ENCODE data around the gene TPT1. TPM values are rescaled to one million over a fixed set of nuclear protein-coding genes. Genes with fewer than 3 reads are reported as not detected.

Gene TPT1
- total RNA-seq, 1 donor, result 8,838 TPM

DNA sequence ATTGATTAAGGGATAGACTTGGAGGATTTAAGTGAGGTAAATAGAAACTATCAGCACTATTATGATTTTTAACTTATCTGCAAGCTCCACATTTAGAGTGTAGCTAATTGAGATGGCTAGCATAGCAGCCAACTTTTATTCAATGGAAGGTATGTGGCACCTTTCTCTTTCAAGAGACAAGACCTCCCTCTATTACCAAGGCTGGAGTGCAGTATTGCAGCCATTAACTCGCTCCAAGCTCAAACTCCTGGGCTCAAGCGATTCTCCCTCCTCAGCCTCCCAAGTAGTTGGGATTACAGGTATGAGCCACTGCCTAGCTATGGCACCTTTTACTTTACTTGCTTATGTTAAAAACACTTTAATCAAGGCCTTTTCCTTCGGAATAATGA lies 8.2 kb downstream of the TPT1 start:
- Histone ChIP-seq H3K9me3 (ENCODE audit: low read depth, low read length) (no peaks in the 10 kb centered on the region), H3K27me3 (ENCODE audit: insufficient read depth, low read length) (no peaks in the 10 kb centered on the region), H3K4me1 (ENCODE audit: insufficient read depth, low read length) (peaks cover 95% of the 10 kb centered on the region), H3K4me3 (ENCODE audit: low read length) (no peak overlapping the region)

DNA sequence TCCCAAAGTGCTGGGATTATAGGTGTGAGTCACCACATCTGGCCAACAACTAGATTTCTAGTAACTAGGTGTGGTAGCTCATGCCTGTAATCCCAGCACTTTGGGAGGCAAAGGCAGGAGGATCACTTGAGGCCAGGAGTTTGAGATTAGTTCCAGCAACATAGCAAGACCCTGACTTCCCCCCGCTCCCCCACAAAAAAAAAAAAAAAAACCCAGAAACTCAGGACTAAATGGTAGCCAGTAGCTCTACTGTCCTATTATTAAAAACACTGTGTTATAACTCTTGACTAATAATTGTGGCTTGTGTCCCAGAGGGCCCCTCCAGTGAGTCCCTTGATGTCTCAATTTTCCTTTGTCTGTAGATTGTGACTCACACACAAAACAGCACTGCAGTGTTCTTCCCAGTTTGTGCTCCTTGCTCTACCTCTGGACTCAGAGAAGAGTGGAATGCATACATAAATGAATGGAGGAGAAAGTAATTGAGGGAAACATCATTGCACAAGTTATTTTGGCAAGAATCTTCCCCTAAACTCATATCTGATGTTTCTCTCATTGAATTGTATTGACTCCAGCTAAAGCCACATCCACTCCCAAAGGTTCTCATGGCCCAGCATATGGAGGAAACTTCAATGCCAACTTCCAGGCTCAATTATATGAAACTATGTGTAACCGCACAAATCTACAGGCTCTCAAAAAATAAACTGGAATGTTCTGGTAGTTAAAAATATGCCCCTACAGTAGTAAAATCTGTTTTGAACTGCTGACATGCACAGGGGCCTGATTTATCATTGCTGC lies 8.8 kb downstream of the TPT1 start:
- H3K4me3 ChIP-seq (ENCODE audit: low read length), result no peak overlapping the region
- no peaks in the 10 kb centered on the region for H3K27me3 ChIP-seq (ENCODE audit: insufficient read depth, low read length)
- peaks cover 94% of the 10 kb centered on the region for H3K4me1 ChIP-seq (ENCODE audit: insufficient read depth, low read length)
- no peaks in the 10 kb centered on the region for H3K9me3 ChIP-seq (ENCODE audit: low read depth, low read length)

DNA sequence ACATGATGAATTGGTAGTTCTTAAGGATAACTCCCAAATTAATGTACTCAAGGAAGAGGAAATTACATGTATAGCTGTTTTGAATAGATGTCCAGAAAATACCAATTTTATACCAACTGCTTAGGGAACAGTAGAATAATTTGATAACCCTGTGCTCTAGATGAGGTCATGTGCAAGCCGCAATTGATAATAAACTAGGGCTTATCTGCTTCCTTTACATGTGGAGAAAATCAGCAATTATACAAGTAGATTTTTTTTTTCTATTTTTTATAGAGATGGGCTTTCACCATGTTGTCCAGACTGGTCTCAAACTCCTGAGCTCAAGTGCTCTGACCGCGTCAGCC lies 9.3 kb downstream of the TPT1 start:
- H3K9me3 ChIP-seq (ENCODE audit: low read depth, low read length), result no peaks in the 10 kb centered on the region
- H3K4me3 ChIP-seq (ENCODE audit: low read length), result no peak overlapping the region
- H3K4me1 ChIP-seq (ENCODE audit: insufficient read depth, low read length), result peaks cover 90% of the 10 kb centered on the region
- no peaks in the 10 kb centered on the region for H3K27me3 ChIP-seq (ENCODE audit: insufficient read depth, low read length)

DNA sequence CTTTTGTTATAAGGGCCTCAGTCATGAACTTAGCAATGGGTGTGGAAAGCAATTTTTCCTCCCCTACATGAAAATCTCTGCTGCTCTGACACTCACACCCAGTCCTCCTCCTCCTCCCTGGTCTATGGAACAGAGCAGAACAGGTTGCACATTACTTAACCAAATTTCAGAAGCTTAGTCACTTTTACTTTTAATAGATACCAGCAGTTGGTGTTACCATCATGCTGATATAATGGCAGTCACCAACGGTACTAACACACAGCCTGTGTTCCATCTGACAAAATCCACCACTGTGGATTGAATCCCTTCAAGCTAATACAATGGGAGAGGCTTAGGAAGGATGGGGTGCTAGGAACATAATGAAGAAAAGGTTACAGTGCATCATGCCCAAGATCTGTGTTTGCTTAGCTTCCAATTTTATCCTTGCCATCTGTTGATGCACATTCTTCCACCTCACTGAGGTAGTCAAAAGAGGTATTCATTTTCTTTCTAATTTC lies 9.8 kb downstream of the TPT1 start:
- Histone ChIP-seq H3K4me1 (ENCODE audit: insufficient read depth, low read length) (peaks cover 85% of the 10 kb centered on the region), H3K4me3 (ENCODE audit: low read length) (no peak overlapping the region)

DNA sequence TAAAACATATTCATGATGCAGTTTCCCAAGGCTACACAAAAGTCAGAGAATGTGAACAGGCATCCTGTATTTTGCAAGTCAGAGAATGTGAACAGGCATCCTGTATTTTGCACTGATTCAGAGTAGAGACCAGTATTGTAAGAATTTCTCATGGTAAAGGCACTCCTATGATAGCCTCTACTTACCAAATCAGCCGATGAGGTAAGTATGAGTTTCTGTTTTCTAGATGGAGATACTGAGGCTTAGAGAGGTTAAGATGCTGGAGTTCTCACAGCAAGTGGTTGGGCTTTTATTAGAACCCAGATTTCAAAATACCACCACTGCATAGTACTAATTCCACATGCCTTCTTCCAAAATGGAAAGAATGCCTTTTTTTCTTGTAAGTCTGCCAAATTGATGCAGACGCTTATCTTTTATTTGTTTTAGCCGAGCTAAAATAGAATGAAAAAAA lies 12.3 kb downstream of the TPT1 start:
- Histone ChIP-seq H3K27me3 (ENCODE audit: insufficient read depth, low read length) (no peaks in the 10 kb centered on the region), H3K4me1 (ENCODE audit: insufficient read depth, low read length) (peaks cover 67% of the 10 kb centered on the region), H3K9me3 (ENCODE audit: low read depth, low read length) (no peaks in the 10 kb centered on the region)

More for the DNA sequence above, 9.8 kb downstream of the TPT1 start:
- no peaks in the 10 kb centered on the region for H3K27me3 ChIP-seq (ENCODE audit: insufficient read depth, low read length)
- H3K9me3 ChIP-seq (ENCODE audit: low read depth, low read length), result no peaks in the 10 kb centered on the region

DNA sequence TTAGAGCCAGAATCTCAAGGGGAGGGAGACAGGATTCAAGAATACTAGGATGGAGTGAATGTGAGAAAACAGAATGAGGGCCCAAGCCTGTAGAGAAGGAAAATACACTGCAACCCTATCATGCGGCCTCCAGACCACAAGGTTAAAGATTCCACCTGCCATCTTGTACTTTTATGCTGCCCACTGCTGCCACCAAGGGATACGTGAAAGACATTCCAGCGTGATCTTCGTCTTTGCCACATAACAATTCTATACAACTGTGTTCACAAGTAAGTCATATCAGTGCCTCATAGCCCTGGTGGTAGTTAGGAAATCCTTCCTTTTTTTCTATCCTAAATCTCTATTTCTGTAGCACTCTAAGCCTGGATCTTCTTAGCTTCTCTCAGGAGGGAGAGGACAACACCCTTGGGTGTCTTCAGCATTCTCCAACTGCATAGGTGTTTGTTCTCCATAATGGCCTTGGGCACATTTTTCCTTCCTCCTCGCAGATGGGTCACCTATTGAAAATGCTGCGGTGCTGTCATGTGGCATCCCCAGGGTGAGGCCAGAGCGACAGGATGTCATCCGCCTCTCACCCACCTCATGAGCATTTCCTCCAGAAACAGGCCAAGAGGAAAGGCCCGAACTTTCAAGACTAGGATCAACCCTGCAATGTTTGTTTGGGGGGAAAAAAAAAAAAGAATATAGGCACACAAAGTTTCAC lies 13.6 kb downstream of the TPT1 start:
- peaks cover 54% of the 10 kb centered on the region for H3K4me1 ChIP-seq (ENCODE audit: insufficient read depth, low read length)

More for the DNA sequence above, 12.3 kb downstream of the TPT1 start:
- no peak overlapping the region for H3K4me3 ChIP-seq (ENCODE audit: low read length)

DNA sequence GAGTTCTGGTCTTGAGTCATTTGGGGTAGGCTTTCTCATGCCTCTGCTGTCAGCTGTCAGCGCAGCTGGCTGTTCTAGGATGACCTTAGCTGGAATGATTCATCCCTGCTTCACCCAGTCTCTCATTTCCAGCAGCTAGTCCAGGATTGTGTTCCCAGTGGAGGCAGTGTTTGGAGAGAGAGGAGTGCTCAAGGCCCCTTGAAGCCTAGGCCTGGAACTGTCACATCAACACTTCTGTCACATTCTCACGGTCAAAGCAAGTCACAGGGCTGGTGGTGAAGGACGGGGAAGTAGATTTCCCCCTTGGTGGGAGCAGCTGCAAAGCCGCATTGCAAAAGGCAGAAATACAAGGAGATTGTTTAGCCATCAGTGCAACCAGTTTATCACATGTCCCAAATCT lies 15.2 kb downstream of the TPT1 start:
- H3K9me3 ChIP-seq (ENCODE audit: low read depth, low read length), result no peaks in the 10 kb centered on the region
- peaks cover 53% of the 10 kb centered on the region for H3K4me1 ChIP-seq (ENCODE audit: insufficient read depth, low read length)
- H3K4me3 ChIP-seq (ENCODE audit: low read length), result no peak overlapping the region
- H3K27me3 ChIP-seq (ENCODE audit: insufficient read depth, low read length), result no peaks in the 10 kb centered on the region

More for the DNA sequence above, 13.6 kb downstream of the TPT1 start:
- H3K9me3 ChIP-seq (ENCODE audit: low read depth, low read length), result no peaks in the 10 kb centered on the region
- H3K4me3 ChIP-seq (ENCODE audit: low read length), result no peak overlapping the region
- no peaks in the 10 kb centered on the region for H3K27me3 ChIP-seq (ENCODE audit: insufficient read depth, low read length)

DNA sequence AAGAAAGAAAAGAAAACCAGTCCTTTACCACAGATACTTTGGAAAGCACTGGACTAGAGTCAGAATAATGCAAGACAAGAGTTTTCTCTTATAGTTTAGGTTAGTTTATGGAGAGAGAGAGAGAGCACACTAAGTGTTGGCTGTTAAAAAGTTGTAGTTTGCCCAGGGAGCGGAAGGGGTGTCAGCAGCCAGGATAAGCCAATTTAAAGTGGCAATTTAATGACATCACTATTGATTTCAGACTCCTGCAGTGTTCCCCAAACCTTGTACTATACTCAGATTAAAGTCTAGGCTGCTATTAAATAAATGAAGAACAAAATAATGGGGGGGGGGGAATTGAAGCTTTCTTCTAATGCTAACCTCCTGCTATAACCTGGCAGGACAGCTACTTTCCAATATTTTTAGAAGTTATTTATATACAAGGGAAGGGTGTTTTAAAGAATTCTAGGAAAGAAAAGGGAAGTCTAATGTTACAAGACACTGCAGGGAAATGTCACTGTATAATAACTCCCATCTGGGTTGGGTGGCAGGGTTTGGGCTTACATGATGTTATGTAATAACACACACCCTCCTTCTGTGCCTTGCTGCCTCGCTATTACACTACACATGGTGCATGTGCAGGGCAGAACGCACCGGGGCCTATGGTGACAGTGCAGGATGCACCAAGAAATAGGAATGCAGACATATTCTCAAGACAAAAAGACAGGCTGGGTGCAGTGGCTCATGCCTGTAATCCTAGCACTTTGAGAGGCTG lies 19.9 kb downstream of the TPT1 start:
- Histone ChIP-seq H3K4me1 (ENCODE audit: insufficient read depth, low read length) (peaks cover 30% of the 10 kb centered on the region), H3K27me3 (ENCODE audit: insufficient read depth, low read length) (no peaks in the 10 kb centered on the region), H3K4me3 (ENCODE audit: low read length) (no peak overlapping the region), H3K9me3 (ENCODE audit: low read depth, low read length) (no peaks in the 10 kb centered on the region)

DNA sequence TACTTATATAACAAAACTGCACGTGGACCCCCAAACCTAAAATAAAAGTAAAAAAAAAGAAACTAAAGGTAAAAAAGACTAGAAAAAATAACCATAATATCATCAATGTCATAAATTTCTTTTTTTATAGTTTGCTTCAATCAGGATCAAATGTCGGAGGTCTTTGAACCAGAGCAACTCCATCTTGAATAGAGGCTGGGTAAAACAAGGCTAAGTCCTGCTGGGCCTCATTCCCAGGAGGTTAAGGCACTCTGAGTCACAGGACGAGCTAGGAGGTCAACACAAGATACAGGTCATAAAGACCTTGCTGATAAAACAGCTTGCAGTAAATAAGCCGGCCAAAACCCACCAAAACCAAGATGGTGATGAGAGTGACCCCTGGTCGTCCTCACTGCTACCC lies 24.0 kb downstream of the TPT1 start:
- no peak overlapping the region for H3K4me3 ChIP-seq (ENCODE audit: low read length)
- H3K9me3 ChIP-seq (ENCODE audit: low read depth, low read length), result no peaks in the 10 kb centered on the region

DNA sequence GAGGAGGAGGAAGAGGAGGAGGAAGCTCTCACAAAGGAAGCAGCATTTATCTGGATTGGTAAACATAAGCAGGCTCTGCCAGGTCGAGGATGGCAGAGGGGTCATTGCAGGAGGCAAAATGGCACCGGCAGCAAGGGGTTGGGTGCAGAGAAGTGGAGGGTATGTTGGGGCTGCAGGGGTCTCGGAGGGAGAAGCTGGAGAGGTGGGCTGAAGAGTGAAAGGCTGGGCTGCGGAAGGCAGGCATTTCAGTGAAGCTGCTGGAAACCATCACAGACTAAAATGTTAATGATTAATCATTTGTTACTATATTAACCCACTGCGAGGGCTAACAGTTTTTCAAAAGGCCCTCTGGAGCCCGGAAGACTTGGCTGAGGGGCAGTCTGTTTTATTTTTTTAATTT lies 24.6 kb downstream of the TPT1 start:
- no peak overlapping the region for H3K4me3 ChIP-seq (ENCODE audit: low read length)
- no peaks in the 10 kb centered on the region for H3K9me3 ChIP-seq (ENCODE audit: low read depth, low read length)
- peaks cover 22% of the 10 kb centered on the region for H3K4me1 ChIP-seq (ENCODE audit: insufficient read depth, low read length)
- peaks cover 3% of the 10 kb centered on the region for H3K27me3 ChIP-seq (ENCODE audit: insufficient read depth, low read length)

More for the DNA sequence above, 24.0 kb downstream of the TPT1 start:
- peaks cover under 1% of the 10 kb centered on the region for H3K27me3 ChIP-seq (ENCODE audit: insufficient read depth, low read length)
- peaks cover 22% of the 10 kb centered on the region for H3K4me1 ChIP-seq (ENCODE audit: insufficient read depth, low read length)

DNA sequence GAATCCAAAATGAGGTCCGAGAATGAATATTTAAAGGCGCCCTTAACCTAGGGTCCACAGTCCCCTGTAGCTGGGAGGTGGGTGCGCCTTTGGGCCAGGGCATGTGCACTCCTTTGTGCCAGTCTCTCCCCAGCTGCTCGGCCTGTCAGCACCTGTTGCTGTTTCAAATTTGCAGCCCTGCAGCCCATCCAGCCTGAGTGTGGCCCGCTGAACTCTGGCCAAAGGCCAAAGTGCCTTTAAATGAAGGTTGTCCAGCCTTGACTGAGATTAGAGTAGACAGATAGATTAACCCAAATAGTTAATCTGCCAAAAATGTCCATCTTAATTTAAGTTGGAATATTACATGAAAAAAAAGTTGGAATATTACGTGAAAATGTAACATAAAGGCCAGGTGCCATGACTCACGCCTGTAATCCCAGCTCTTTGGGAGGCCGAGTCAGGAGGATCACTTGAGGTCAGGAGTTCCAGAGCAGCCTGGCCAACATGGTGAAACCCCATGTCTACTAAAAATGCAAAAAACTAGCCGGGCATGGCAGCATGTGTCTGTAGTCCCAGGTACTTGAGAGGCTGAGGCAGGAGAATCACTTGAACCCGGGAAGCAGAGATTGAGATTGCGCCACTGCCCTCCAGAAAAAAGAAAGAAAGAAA lies 25.3 kb downstream of the TPT1 start:
- H3K4me1 ChIP-seq (ENCODE audit: insufficient read depth, low read length), result peaks cover 22% of the 10 kb centered on the region
- H3K9me3 ChIP-seq (ENCODE audit: low read depth, low read length), result no peaks in the 10 kb centered on the region
- no peak overlapping the region for H3K4me3 ChIP-seq (ENCODE audit: low read length)
- peaks cover 3% of the 10 kb centered on the region for H3K27me3 ChIP-seq (ENCODE audit: insufficient read depth, low read length)

DNA sequence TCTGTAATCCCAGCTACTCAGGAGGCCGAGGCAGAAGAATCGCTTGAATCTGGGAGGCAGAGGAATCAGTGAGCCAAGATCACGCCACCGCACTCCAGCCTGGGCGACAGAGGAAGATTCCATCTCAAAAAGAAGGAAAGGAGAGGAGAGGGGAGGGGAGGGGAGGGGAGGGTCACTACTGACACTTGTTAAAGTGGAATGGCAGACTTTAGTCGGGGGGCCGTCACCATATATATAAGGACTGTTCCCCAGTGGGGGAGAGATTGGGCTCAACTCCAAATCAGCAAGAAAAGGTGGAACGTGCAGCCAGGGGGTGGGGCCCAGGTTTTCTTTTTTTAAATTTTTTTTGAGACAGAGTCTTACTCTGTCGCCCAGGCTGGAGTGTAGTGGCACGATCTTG lies 26.2 kb downstream of the TPT1 start:
- H3K9me3 ChIP-seq (ENCODE audit: low read depth, low read length), result no peaks in the 10 kb centered on the region
- H3K4me1 ChIP-seq (ENCODE audit: insufficient read depth, low read length), result peaks cover 15% of the 10 kb centered on the region
- H3K4me3 ChIP-seq (ENCODE audit: low read length), result no peak overlapping the region
- H3K27me3 ChIP-seq (ENCODE audit: insufficient read depth, low read length), result peaks cover 3% of the 10 kb centered on the region

DNA sequence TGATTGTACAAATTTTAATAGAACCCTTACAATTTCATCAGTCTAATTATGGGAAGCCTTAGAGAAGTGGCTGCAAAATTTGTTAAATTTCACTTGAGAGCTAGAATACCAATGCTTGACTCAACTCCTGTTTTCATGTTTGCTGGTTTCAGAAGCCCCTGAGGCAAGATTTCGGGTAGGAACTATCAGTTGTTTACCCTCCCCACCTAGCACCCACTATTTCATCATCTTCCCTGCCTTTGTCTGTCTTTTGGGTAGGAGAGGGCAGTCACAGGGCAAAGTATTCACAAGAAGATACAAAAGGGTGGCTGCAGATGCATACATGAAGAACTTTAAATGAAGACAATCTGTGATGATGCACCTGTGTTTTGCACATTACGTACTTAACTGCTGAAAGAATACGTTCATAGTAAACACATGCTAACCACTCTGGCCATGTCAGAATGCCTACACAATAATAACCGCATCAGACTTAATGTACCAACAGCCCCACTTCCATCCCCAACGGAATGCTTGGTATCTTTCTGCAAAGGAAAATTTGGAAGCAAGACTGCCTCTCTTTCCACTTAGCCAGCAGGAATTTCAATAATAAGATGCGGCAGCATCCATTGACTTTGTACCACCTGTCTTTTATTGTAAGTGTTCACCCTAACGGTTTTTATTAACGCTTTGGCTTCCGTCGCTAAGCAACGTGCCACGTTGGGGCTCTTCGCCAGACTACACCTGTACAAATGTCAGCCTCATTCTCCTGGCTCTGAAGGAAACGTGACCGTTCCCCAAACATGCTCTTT lies 30.4 kb downstream of the TPT1 start:
- Histone ChIP-seq H3K9me3 (ENCODE audit: low read depth, low read length) (no peaks in the 10 kb centered on the region), H3K4me1 (ENCODE audit: insufficient read depth, low read length) (peaks cover 22% of the 10 kb centered on the region), H3K27me3 (ENCODE audit: insufficient read depth, low read length) (peaks cover 3% of the 10 kb centered on the region), H3K4me3 (ENCODE audit: low read length) (peak overlapping the region; percentile 39)

DNA sequence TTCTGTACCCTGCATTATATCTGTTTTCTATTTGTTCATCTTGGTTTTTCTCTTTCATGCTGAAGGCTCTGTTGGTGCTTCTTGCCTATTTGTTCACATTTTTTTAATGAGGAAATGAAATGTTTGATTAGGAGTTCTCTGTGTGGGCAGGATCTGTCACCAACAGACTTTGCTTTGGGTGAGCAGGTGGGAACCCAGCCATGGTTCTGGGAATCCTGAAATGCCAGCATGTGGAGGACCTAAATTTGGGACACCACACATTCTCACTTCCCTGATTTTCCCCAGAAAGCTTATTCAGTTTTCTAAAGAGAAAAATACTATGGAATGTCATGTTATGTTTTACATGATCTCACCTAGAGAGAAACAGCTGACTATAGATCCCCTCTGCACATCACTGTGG lies 34.0 kb downstream of the TPT1 start:
- peaks cover 21% of the 10 kb centered on the region for H3K4me1 ChIP-seq (ENCODE audit: insufficient read depth, low read length)
- H3K27me3 ChIP-seq (ENCODE audit: insufficient read depth, low read length), result peaks cover 3% of the 10 kb centered on the region
- no peaks in the 10 kb centered on the region for H3K9me3 ChIP-seq (ENCODE audit: low read depth, low read length)
- no peak overlapping the region for H3K4me3 ChIP-seq (ENCODE audit: low read length)

Data from mononuclear cell (primary cell).